Hepatic stellate cell (primary cell): ENCODE results near the gene FBLN7.
"Not testable (repeated sequence)": the region's sequence is repeated elsewhere in the genome, so short reads cannot be mapped to it uniquely, and the experiment has no call there.

Experiments
- DNase-seq: peaks from one replicate; pipeline ENCODE4 v3.0.0; 2011; ENCODE audit warnings: low spot score

The FBLN7 gene

DNA sequence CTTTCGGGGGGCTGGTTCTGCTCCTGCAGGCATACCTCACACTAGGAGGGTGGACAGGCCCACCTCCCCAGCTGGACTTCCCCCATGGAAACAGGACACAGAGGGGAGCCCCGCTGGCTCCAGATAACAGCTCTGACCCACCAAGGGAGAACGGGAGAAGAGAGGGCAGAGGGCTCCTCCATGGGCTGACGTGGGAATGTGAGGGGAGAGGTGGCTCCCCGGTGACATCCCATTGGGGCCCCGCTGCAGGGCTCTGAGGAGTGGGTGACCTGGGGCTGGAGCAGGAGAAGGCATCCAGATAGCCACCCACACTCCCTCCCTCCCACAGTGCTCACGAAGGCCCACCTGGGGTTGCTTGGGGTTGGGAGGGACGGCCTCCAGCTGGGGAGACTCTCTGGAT is 45.9 kb downstream of the FBLN7 start:
- DNase-seq, result no peak

DNA sequence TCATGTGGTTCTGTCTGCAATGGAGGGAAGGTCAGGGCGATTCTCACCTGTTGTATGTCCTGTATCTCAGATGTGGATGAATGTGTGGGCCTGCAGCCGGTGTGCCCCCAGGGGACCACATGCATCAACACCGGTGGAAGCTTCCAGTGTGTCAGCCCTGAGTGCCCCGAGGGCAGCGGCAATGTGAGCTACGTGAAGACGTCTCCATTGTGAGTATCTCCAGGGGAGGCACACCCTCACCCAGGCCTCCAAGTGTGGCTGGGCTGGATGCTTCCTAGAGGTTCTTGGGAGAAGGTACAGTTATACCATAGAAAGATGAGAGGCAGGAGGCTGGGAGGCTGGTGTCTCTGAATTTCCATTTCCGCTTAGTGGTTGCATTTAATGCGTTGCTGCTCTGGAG is 46.9 kb downstream of the FBLN7 start:
- DNase-seq, result no peak

DNA sequence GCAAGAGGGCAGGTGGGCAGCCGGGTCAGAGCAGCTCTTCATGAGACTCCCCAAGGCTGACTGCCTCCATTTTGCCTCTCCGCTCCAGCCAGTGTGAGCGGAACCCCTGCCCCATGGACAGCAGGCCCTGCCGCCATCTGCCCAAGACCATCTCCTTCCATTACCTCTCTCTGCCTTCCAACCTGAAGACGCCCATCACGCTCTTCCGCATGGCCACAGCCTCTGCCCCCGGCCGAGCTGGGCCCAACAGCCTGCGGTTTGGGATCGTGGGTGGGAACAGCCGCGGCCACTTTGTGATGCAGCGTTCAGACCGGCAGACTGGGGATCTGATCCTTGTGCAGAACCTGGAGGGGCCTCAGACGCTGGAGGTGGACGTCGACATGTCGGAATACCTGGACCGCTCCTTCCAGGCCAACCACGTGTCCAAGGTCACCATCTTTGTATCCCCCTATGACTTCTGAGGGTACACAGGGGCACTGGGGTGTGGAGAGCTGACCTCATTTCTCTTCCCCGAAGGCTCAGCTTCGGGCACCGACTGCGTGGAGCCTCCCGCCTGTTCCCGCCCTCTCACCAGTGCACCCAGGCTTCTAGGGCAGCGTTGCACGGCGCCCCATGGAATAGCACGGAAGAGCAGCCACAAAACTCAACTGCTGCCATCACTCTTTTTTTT is 49.0 kb downstream of the FBLN7 start:
- DNase-seq, result no peak

DNA sequence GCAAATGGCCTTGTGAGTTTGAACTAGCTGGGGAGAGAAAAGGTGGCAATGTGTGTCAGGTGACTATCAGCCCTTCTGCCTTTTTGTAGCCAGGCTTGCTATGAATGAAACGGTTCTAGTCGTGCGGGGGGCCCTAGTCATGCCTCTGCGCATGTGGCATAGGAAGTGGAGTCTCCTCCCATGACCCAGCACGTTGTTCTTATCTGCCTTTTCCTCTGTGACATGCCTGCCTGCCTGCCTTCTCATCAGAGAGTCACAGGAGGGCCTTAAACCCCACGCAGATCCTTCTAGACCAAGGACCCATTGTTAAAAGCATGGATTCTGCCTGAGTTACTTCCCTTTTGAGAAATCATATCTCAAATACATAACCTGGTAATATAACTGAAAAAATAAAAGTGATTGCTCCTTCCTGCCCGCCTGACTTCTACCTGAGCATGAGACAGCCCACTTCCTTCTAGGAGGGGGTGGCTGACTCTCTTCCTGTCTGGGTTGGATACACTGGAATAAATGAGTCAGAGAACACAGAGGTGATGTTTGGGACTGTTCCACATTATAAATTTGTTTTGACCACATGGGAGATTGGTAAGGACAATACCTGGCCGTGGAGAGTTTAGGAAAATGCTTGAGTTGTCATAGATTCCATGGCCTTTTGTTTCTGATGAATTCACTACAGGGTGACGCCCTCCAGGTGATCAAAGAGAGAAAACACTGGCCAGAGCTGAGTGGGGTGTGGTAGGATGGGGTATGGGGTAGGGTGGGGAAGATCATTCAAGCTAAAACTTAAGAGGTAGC is 49.8 kb downstream of the FBLN7 start:
- DNase-seq, result no peak

DNA sequence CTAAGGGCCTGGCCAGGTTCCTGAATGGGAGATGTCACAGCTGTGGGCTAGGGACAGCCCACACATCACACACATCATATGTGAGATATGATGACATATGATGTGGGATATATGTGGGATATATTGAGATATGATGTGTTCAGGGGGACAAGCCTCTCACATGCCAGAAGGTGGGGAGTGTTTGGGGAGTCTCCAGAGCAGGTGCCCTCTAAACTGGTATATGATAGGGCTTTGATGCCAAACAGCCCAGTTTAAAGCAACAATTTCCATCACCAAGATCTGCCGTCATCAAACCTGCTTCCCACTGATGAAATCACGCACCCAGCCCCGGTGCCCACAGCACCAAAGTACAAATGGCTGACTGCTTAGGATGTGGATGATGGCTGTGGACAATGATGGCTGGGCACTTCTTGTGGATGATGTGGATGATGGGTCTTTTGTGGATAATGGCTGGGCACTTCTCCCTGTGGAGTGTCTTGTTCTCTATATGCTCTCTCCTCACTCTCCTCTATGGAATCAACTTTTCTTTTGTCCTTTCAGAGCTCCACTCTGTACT is 50.9 kb downstream of the FBLN7 start:
- DNase-seq, result no peak

DNA sequence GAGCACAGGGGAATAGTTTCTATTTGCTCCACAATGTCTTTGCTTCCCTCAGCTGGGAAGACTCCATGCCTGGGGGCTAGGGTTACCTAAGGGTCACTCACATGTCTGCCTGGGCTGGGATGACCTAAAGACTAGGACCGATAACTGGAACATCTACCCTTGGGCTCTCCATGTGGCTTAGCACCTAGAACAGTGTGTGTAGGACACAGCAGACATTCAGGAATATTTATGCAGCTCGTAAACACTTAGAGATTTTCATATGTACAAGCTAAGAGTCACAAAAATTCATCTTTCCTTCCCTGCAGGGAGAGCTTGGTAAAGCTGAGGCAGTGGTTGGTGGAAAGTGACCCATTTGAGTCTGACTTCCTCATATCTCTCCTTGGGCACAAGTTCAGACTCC is 55.8 kb downstream of the FBLN7 start:
- no peak for DNase-seq

DNA sequence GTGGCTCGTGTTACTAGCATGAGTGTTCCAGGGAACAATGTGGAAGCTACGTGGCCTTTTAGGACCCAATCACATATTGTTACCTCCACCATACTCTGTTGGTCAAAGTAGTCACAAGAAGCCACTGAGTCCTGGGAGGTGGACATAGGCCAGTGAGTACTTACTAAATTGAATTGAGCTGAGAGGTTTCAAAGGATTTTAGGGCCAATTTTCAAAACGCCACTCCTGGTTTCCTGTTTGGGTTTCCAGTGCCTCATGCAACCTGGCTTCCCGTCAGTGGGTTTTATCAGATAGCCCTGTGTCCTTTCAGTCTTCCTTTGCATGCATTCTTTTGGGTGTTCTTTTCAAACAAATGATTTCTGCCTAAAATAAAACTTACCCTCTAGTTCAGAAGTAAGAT is 56.3 kb downstream of the FBLN7 start:
- no peak for DNase-seq

DNA sequence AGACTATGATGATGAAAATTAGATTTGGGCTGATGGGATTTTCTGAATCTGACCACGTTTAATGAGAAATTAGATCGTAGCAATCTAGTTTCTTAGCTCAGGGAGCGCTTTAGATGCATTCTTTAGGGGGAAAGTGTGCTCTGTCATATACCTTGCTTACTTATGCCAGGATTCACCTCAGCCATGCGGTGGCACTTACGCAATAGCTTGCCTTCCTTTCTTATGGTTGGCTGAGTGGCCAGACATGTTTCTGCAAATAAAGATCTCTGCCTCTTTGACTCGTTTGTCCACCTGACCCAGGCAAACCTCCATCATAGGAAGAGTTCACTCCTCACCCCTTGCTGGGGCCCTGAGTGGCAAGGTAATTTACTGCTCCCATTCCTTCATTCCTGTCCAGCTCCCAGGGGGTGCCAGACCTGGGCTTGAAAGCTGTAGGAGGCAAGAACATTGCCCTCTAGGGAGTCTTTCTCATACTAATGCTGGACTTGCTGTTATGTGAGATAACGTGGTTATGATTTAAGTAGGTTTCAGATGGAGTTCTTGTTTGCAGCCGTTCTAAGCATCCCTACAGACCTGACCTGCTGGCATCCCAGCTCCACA is 57.1 kb downstream of the FBLN7 start:
- DNase-seq, result no peak

DNA sequence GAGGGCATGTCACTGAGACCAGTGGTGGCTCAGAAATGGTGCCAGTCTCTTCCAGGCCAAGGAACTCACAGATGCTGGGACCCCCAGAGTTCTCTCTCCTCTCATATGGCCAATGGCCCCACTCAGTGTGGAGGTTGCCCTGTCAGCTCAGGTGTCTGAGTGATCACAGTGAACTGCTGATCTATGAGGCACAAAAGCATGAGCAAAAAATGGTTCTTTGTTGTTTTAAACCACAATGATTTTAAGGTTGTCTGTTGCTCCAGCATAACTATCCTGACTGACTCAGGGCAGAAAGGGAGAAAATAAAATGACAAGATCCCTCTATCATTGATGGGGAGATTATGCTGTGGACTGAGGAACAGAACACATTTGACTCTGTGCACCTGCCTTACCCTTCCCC is 57.8 kb downstream of the FBLN7 start:
- DNase-seq, result no peak

DNA sequence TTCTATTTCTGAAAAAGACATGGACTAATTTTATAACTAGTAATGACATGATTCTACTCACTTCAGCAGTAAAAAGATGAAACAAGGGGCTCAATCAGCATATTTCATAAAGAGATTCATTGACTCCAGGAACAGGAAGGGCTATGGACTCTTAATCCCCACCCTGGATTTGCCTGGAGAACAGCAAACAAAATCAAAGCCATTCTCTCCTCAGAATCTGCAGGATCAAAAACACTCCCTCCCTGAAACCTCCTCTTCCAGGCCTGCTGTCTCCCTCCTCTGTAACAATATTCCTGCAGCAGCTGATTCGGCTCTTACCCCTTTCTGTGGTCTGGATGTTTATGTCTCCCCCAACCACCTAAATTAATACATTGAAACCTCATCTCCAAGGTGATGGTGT is 59.7 kb downstream of the FBLN7 start:
- no peak for DNase-seq

DNA sequence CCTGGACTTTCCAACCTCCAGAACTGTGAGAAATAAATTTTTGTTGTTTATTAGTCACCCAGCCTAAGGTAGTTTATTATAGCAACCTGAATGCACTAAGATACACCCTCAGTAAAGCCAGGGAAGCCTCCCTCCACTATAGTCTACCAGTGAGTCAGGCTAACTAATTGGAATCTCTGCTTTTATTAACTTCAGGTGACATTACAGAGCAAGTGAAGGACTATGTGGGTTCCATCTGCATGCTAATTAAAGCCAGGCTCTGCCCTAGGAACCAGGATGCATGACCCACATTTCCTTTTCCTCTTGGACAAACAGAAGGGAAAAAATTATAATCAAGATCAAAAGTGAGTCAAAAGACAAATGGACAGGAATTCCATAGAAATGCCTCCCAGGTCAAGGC is 60.6 kb downstream of the FBLN7 start:
- no peak for DNase-seq

DNA sequence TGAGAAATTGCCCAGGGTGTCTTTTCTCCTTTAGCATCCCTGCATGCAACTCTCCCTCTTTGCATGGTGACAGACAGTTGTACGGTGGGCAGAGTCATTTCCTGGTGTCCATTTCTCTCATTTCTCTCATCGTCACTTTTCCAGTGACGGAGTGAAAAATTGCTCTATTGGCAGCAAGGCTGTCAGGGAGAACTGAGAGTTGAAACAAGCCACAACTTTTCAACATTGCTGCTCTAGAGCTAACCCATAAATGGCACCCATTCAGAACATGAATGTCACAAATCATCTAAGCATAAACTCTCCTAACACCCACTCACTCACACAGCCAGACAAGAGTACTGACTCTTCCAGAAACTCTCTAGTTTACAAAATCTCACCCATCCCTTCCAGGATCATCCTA is 61.0 kb downstream of the FBLN7 start:
- DNase-seq, result no peak

DNA sequence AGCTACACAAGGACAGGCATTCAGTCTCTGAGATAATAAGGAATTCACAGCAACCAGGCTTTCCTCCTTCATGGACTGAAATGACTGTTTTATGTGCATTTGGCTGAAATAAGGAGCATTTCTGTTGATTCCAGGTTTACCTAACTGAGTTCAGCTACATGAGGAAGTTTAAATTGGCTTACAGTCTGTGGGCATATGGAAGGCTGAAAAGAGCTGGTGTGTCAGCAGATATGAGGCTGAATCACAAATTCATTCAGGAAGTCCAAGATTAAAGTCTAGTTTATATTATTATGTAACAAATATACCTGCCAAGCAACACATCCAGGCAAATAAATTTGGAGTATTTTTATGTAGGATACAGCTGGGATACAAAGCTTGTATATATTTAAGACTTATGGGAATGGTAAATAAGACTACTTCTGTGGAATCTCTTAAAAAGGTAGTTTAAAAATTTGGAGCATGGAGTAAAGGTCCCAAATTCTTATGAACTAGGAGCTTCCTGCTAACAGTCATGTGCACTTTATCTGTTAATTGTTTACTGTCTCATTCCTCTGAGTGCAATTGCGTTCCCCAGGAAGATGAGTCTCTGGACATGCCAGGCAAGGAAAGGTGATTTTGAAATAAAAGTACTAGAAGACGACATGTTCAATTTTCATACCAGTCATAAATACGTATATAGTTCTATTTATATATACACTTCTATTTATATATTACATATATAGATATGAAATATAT is 63.7 kb downstream of the FBLN7 start:
- no peak for DNase-seq

DNA sequence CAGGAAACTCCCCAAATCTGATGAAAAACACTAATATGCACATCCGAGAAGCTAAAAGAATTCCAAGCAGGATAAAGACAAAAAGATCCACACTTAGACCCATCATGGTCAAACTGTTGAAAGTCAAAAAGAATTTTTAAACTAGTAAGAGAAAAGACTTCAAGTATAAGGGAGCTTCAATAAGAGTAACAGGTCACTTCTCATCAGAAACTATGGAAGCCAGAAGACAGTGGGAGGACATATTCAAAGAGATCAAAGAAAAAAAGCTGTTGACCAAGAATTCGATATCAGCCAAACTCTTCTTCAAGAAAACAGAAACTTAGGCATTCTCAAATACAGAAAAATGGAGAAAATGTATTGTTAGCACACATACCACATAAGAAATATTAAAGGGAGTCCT is 66.2 kb downstream of the FBLN7 start:
- DNase-seq, result no peak

DNA sequence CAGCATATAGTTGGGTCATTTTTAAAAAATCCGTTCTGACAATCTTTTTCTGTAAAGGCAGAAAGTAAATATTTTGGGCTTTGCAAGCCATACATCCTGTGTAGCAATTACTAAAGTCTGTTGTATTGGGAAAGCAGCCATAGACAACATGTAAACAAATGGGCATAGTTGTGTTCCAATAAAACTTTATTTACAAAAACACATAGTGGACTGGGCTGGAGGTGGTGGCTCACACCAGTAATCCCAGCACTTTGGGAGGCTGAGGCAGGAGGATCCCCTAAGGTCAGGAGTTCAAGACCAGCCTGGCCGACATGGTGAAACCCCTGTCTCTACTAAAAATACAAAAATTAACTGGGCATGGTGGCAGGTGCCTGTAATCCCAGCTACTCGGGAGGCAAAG is 69.7 kb downstream of the FBLN7 start:
- not testable (repeated sequence) for DNase-seq

DNA sequence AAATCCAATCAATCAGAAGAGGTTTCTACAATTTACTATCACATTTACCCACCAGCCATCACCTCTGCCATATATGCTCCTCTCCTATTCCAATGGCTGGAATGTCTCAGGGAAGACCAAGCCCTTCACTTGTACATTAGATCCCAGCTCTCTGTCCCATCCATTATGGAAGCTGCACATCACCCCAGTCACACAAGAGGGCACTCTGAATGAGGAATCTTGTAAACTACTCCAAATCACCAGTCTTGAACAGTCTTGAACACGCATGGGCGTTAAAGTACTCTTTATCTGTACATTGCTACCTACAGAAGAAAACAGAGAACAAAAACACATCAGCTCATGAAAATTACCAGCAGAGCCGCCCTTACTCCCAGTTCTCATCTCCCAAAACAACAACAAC is 78.0 kb downstream of the FBLN7 start:
- peak; percentile 18 for DNase-seq

DNA sequence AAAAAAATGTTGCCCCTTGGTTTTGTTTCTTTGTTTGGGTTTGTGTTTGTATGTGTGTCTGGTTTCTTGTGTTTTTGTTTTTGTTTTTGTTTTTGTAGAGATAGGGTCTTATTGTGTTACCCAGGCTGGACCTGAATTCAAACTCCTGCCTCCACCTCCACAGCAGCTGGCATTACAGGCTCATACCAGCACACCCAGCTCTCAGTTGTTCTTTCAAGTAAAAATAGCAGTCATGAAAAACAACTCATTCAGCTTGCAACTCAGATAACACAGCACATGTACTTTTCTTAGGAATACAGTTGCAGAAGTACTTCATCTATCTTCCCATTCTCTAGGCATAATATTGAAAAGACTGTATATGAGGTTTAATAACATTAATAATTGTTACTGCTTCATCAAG is 79.7 kb downstream of the FBLN7 start:
- no peak for DNase-seq

DNA sequence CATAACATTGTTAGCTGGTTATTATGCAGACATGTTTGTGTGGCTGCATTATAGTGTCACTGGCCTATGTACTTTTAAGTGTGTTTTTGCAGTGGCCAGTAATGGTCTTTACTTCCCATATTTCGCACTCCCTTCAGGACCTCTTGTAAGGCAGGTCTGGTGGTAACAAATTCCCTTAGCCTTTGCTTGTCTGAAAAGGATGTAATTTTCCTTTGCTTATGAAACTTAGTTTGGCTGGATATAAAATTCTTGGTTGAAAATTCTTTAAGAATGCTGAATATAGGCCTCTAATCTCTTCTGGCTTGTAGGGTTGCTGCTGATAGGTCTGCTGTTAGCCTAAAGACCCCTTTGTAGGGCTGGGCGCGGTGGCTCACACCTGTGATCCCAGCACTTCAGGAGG is 82.0 kb downstream of the FBLN7 start:
- DNase-seq, result no peak

DNA sequence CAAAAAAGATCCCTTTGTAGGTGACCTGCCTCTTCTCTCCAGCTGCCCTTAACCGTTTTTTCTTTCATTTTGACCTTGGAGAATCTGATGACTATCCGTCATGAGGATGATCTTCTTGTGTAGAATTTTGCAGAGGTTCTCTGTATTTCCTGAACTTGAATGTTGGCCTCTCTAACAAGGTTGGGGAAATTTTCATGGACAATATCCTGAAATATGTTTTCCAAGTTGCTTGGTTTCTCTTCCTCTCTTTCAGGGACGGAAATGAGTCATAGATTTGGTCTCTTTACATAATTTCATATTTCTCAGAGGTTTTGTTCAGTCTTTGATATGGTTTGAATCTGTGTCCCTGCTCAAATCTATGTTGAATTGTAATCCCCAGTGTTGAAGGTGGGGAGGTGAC is 82.6 kb downstream of the FBLN7 start:
- no peak for DNase-seq

DNA sequence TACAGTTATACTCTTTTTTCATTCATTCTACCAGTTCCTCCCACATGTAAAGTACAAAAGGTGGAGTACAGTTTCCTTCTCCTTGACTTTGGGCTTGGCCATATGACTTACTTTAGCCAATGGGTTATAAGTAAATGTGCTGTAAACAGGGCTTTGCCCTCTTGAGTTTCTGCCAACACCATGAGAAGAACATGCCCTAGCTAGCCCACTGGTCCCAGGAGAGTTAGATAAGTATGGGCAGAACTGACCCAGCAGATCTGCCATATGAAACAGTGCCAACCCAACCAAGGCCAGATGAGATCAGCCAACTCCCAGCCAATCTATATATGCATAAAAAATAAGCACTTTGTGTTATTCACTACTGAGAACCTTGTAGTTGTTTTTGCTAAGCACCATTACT is 91.2 kb downstream of the FBLN7 start:
- DNase-seq, result no peak

DNA sequence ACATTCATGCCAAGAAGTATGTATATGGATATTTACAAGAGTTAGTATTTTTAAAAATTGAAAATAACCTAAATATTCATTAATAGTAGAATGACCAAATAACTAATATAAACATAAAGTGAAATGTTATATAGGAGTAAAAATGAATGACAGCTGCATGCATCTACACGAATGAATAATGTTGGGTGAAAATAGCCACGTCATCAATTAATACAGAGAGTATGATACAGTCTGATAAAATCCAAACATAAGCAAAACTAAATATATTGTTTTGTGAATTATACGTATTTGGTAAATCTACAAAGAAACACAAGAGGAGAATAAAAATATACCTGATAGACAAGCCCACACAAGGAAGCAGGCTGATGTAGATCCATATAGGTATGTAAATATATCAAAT is 92.2 kb downstream of the FBLN7 start:
- no peak for DNase-seq
